Tibial nerve (tissue), 3 donors: ENCODE results near the gene ABLIM2.

Source experiments
- POLR2A ChIP-seq, 2 donors: fragments of 450-650 bp; IDR thresholded peaks; one replicate each; pipeline ENCODE4 v1.6.1; 2017; ENCODE audit warnings: antibody characterized with exemption in 2 of 2, mild to moderate bottlenecking in 2 of 2, moderate library complexity in 2 of 2
- TF ChIP-seq, protein P1 (sequence below), 5 experiments: fragments of 200-600 bp in 3 of 5; fragments of 450-650 bp in 2 of 5; sonication (generic) in 3 of 5; IDR thresholded peaks; one replicate each; pipeline ENCODE4 v1.5.1; 2016 to 2019; ENCODE audit warnings: antibody characterized with exemption in 5 of 5, mild to moderate bottlenecking in 3 of 5, moderate library complexity in 2 of 5

GRCh38 chr4:8188085-8188484 is 29.5 kb upstream of the ABLIM2 start:
- TF ChIP-seq, protein P1, sequence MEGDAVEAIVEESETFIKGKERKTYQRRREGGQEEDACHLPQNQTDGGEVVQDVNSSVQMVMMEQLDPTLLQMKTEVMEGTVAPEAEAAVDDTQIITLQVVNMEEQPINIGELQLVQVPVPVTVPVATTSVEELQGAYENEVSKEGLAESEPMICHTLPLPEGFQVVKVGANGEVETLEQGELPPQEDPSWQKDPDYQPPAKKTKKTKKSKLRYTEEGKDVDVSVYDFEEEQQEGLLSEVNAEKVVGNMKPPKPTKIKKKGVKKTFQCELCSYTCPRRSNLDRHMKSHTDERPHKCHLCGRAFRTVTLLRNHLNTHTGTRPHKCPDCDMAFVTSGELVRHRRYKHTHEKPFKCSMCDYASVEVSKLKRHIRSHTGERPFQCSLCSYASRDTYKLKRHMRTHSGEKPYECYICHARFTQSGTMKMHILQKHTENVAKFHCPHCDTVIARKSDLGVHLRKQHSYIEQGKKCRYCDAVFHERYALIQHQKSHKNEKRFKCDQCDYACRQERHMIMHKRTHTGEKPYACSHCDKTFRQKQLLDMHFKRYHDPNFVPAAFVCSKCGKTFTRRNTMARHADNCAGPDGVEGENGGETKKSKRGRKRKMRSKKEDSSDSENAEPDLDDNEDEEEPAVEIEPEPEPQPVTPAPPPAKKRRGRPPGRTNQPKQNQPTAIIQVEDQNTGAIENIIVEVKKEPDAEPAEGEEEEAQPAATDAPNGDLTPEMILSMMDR (IDR thresholded peaks at IDR 0.05), result no peak
- no peak for TF ChIP-seq POLR2A (IDR thresholded peaks at IDR 0.05)
